Measurements from ENCODE around the gene ISCA2.

DNA sequence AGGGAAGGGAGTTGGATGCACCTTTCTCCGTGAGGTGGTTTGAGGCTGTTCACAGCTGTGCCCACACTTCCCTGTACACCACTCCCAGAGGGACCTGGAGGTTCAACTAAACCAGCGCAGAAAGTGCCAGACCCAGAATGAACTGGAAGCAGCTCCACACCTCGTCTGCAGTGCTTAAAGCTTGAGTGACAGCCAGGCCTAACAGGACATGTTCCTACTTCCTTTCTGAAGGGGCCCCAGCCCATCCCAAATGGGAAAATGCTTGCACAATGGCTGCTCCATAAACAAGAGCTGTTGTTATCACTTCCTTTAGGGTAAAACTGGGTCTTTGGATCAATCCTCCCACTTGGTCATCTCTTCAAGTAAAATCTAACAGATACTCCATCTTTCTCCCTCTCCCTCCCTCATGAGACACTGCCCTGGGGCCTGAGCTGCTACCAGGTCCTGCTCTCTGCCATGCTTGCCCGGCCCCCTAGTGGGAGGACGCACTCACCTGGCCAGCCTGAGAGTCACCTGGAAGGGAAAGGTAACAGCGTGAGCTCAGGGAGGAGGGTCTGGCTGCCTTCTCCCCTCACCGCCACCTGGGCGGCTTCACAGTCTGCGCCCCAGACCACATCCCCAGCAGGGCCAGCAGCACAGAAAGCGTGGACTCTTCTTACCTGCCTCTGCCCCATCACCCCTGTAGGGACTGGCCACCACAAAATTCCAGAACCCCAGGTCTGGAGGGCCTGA, 33.5 kb downstream of the ISCA2 start:
- TF ChIP-seq, protein P1, sequence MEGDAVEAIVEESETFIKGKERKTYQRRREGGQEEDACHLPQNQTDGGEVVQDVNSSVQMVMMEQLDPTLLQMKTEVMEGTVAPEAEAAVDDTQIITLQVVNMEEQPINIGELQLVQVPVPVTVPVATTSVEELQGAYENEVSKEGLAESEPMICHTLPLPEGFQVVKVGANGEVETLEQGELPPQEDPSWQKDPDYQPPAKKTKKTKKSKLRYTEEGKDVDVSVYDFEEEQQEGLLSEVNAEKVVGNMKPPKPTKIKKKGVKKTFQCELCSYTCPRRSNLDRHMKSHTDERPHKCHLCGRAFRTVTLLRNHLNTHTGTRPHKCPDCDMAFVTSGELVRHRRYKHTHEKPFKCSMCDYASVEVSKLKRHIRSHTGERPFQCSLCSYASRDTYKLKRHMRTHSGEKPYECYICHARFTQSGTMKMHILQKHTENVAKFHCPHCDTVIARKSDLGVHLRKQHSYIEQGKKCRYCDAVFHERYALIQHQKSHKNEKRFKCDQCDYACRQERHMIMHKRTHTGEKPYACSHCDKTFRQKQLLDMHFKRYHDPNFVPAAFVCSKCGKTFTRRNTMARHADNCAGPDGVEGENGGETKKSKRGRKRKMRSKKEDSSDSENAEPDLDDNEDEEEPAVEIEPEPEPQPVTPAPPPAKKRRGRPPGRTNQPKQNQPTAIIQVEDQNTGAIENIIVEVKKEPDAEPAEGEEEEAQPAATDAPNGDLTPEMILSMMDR (IDR thresholded peaks at IDR 0.05), result no peak
- no peak for TF ChIP-seq POLR2A (IDR thresholded peaks at IDR 0.05)
- TF ChIP-seq POLR2AphosphoS5 (IDR thresholded peaks at IDR 0.05; ENCODE audit: insufficient read depth in 1 of 2, low read depth in 1 of 2), result no peak

All from vagina (tissue), 2 donors.